Erythroblast (primary cell): Measurements from ENCODE around the gene NLGN3.

Source experiments
- GATA1 ChIP-seq: IDR thresholded peaks from 2 replicates; pipeline ENCODE4 v1.6.1; 2011; ENCODE audit warnings: low read depth, mild to moderate bottlenecking, control low read depth, low read length, moderate library complexity
- POLR2A ChIP-seq: IDR thresholded peaks from 2 replicates; pipeline ENCODE4 v1.6.1; 2011; ENCODE audit warnings: mild to moderate bottlenecking, low read length

DNA sequence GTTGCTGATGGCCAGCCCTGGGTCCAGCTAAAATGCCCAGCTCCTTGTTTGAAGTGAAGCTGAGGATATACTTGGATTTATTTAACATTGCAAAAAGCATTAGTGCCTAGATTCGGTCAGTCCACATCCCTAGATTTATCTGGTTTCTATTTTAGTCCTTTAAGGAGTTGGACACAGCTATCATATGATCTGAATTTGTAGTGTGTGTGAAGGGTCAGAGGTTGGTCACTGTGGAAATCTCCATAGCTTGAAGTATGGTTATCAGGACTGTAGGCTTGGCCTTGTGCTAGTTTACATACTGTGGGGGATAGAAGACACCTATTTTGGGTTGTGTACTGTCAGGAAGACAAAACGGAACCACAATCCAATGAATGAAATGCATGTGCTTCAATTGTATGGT is 28.8 kb downstream of the NLGN3 start:
- TF ChIP-seq POLR2A (no peak), GATA1 (no peak)
